ENCODE data around the gene TTC21A.
A peak's percentile ranks its signal among the peaks of the same experiment; 100 is the strongest.

The TTC21A gene

GRCh38 chr3:39104961-39105686 is 2.4 kb upstream of the TTC21A start:
- TF ChIP-seq CTCF (IDR thresholded peaks at IDR 0.05; ENCODE audit: extremely low read depth, missing control alignments), result no peak
- DNase-seq (ENCODE audit: low spot score), result no peak

GRCh38 chr3:39105687-39106063 is 1.8 kb upstream of the TTC21A start:
- no peak for DNase-seq (ENCODE audit: low spot score)
- TF ChIP-seq CTCF (IDR thresholded peaks at IDR 0.05; ENCODE audit: extremely low read depth, missing control alignments), result no peak

GRCh38 chr3:39106281-39106811 is 1.1 kb upstream of the TTC21A start:
- TF ChIP-seq CTCF (IDR thresholded peaks at IDR 0.05; ENCODE audit: extremely low read depth, missing control alignments), result no peak
- no peak for DNase-seq (ENCODE audit: low spot score)

GRCh38 chr3:39106851-39107387 is 561 bp upstream of the TTC21A start:
- DNase-seq (ENCODE audit: low spot score), result no peak
- no peak for TF ChIP-seq CTCF (IDR thresholded peaks at IDR 0.05; ENCODE audit: extremely low read depth, missing control alignments)

- TF ChIP-seq CTCF (IDR thresholded peaks at IDR 0.05; ENCODE audit: extremely low read depth, missing control alignments), result no peak
- DNase-seq (ENCODE audit: low spot score), result peak; percentile 78
Measured at GRCh38 chr3:39108200-39108710, 775 bp downstream of the TTC21A start.

- no peak for DNase-seq (ENCODE audit: low spot score)
- no peak for TF ChIP-seq CTCF (IDR thresholded peaks at IDR 0.05; ENCODE audit: extremely low read depth, missing control alignments)
Measured at GRCh38 chr3:39109086-39109485, 1.6 kb downstream of the TTC21A start.

- TF ChIP-seq CTCF (IDR thresholded peaks at IDR 0.05; ENCODE audit: extremely low read depth, missing control alignments), result no peak
- no peak for DNase-seq (ENCODE audit: low spot score)
Measured at GRCh38 chr3:39110041-39110639, 2.7 kb downstream of the TTC21A start.

Measured in GM20000 (cell line).